GM23338 (cell line): ENCODE results near the gene CLCN4. TPM values are rescaled to one million over a fixed set of nuclear protein-coding genes. Genes with fewer than 3 reads are reported as not detected.

Experiments used
- ATAC-seq: fragments of 200-7000 bp; cut with Tn5 transposase; 3 replicates; pipeline ENCODE4 v1.9.1; 2020
- DNase-seq: peaks from one replicate; pipeline ENCODE4 v3.0.0-alpha.2; 2015; ENCODE audit warnings: low spot score
- H2AFZ ChIP-seq: fragments of 200-600 bp; sonication (generic); 2 replicates; pipeline ENCODE4 v1.8.0; 2016; ENCODE audit warnings: antibody characterized with exemption, mild to moderate bottlenecking, moderate library complexity
- H3F3A ChIP-seq: fragments of 200-600 bp; sonication (generic); replicated peaks from 2 replicates; pipeline ENCODE4 v1.8.0; 2017; ENCODE audit warnings: antibody characterized with exemption, mixed run types, low read depth
- H3K27ac ChIP-seq: fragments of 200-600 bp; sonication (generic); 2 replicates; pipeline ENCODE4 v1.6.1; 2016; ENCODE audit warnings: low read depth
- H3K27me3 ChIP-seq: fragments of 200-600 bp; sonication (generic); 2 replicates; pipeline ENCODE4 v1.8.0; 2016; ENCODE audit warnings: mild to moderate bottlenecking, mixed run types, moderate library complexity; ENCODE audit not compliant: insufficient read depth
- H3K36me3 ChIP-seq: fragments of 200-600 bp; sonication (generic); 2 replicates; pipeline ENCODE4 v1.8.0; 2016; ENCODE audit warnings: mild to moderate bottlenecking; ENCODE audit not compliant: insufficient read depth
- H3K4me1 ChIP-seq: fragments of 200-600 bp; sonication (generic); 2 replicates; pipeline ENCODE4 v1.8.0; 2016; ENCODE audit warnings: mild to moderate bottlenecking, moderate library complexity; ENCODE audit not compliant: insufficient read depth
- H3K4me2 ChIP-seq: fragments of 200-600 bp; sonication (generic); 2 replicates; pipeline ENCODE4 v1.7.1; 2017; ENCODE audit warnings: mixed run types
- H3K4me3 ChIP-seq: fragments of 200-600 bp; sonication (generic); 2 replicates; pipeline ENCODE4 v1.6.1; 2016; ENCODE audit warnings: mixed run types
- H3K79me2 ChIP-seq: fragments of 200-600 bp; sonication (generic); replicated peaks from 2 replicates; pipeline ENCODE4 v1.8.0; 2017; ENCODE audit warnings: mild to moderate bottlenecking; ENCODE audit not compliant: insufficient read depth
- H3K9me2 ChIP-seq: fragments of 200-600 bp; sonication (generic); 2 replicates; pipeline ENCODE4 v1.8.0; 2017; ENCODE audit not compliant: insufficient read depth
- H4K20me1 ChIP-seq: fragments of 200-600 bp; sonication (generic); replicated peaks from 2 replicates; pipeline ENCODE4 v1.8.0; 2017; ENCODE audit warnings: mild to moderate bottlenecking; ENCODE audit not compliant: insufficient read depth
- H3K27ac Mint-ChIP-seq: 2 replicates; pipeline ENCODE4 v1.8.0; 2020; ENCODE audit warnings: inconsistent platforms, mild to moderate bottlenecking, moderate library complexity, mixed read lengths
- H3K27me3 Mint-ChIP-seq: 3 replicates; pipeline ENCODE4 v1.8.0; 2022; ENCODE audit warnings: low read depth, mild to moderate bottlenecking, moderate library complexity, mixed read lengths, inconsistent platforms; ENCODE audit not compliant: insufficient read depth, poor library complexity
- H3K36me3 Mint-ChIP-seq: 3 replicates; pipeline ENCODE4 v1.8.0; 2021; ENCODE audit warnings: low read depth, mild to moderate bottlenecking, inconsistent platforms, moderate library complexity, mixed read lengths
- H3K4me1 Mint-ChIP-seq: 3 replicates; pipeline ENCODE4 v1.8.0; 2020; ENCODE audit warnings: mild to moderate bottlenecking, inconsistent platforms, mixed read lengths
- H3K4me3 Mint-ChIP-seq: 3 replicates; pipeline ENCODE4 v1.8.0; 2021; ENCODE audit warnings: moderate library complexity, mild to moderate bottlenecking, inconsistent platforms, mixed read lengths
- H3K9me3 Mint-ChIP-seq: 3 replicates; pipeline ENCODE4 v1.8.0; 2020; ENCODE audit warnings: moderate library complexity, mild to moderate bottlenecking, inconsistent platforms, mixed read lengths
- CREB1 ChIP-seq: fragments of 250-450 bp; sonication (Bioruptor Pico); IDR thresholded peaks from 2 replicates; pipeline ENCODE4 v1.5.0; 2020; ENCODE audit warnings: low read depth, mild to moderate bottlenecking, moderate library complexity
- CTCF ChIP-seq, 2 experiments: fragments of 200-600 bp in 1 of 2; sonication (generic) in 1 of 2; conservative IDR thresholded peaks; 2 replicates each; pipeline versions ENCODE4 v1.5.1 to v1.6.1; 2016 to 2017; ENCODE audit warnings: antibody characterized with exemption in 2 of 2, low read depth in 2 of 2, mild to moderate bottlenecking in 2 of 2, moderate library complexity in 1 of 2
- ETS1 ChIP-seq: IDR thresholded peaks from 2 replicates; pipeline ENCODE4 v1.6.1; 2016; ENCODE audit warnings: antibody characterized with exemption
- EZH2 ChIP-seq: fragments of 200-600 bp; sonication (generic); IDR thresholded peaks from one replicate; pipeline ENCODE4 v1.8.0; 2017; ENCODE audit warnings: antibody characterized with exemption, mild to moderate bottlenecking, low read depth; ENCODE audit not compliant: unreplicated experiment
- EZH2phosphoT487 ChIP-seq: fragments of 200-600 bp; sonication (generic); IDR thresholded peaks from one replicate; pipeline ENCODE4 v1.8.1; 2018; ENCODE audit warnings: antibody characterized with exemption; ENCODE audit not compliant: unreplicated experiment
- JUNB ChIP-seq: IDR thresholded peaks from one replicate; pipeline ENCODE4 v1.6.1; 2016; ENCODE audit warnings: antibody characterized with exemption; ENCODE audit not compliant: unreplicated experiment
- NANOG ChIP-seq: IDR thresholded peaks from 2 replicates; pipeline ENCODE4 v1.6.1; 2016; ENCODE audit warnings: antibody characterized with exemption, borderline replicate concordance
- POLR2AphosphoS5 ChIP-seq: IDR thresholded peaks from 2 replicates; pipeline ENCODE4 v1.6.1; 2016; ENCODE audit warnings: antibody characterized with exemption, low read depth
- STAT1 ChIP-seq: IDR thresholded peaks from one replicate; pipeline ENCODE4 v1.6.1; 2016; ENCODE audit warnings: antibody characterized with exemption; ENCODE audit not compliant: unreplicated experiment
- ZNF114 ChIP-seq: fragments of 250-450 bp; sonication (Bioruptor Pico); IDR thresholded peaks from 2 replicates; pipeline ENCODE4 v1.5.0; 2020; ENCODE audit warnings: mild to moderate bottlenecking, moderate library complexity
- ZNF331 ChIP-seq: fragments of 250-450 bp; sonication (Bioruptor Pico); IDR thresholded peaks from 2 replicates; pipeline ENCODE4 v1.5.0; 2020; ENCODE audit warnings: low read depth, mild to moderate bottlenecking, moderate library complexity
- ZNF462 ChIP-seq: fragments of 250-450 bp; sonication (Bioruptor Pico); IDR thresholded peaks from 2 replicates; pipeline ENCODE4 v1.5.0; 2020; ENCODE audit warnings: mild to moderate bottlenecking, moderate library complexity
- polyA plus RNA-seq: library from polyadenylated mRNA; unstranded; fragments of >200 nt; fragmentation: Nextera tagmentation; extraction: Ambion mirVana; gene quantifications from 2 replicates; pipeline ENCODE4 v1.2.1, GENCODE V29; 2016
- total RNA-seq: library from RNA; depleted of rRNA; stranded (reverse); fragments of >200 nt; shearing (Covaris generic); gene quantifications from 2 replicates; pipeline ENCODE4 v1.2.3, GENCODE V29; 2014
- TF ChIP-seq, protein P1 (sequence below): IDR thresholded peaks from one replicate; pipeline ENCODE4 v1.6.1; 2018; ENCODE audit warnings: antibody characterized with exemption; ENCODE audit not compliant: unreplicated experiment

Gene CLCN4
- total and polyA plus RNA-seq, 2 experiments from 2014 or later, result 1.2 to 4.9 TPM

DNA sequence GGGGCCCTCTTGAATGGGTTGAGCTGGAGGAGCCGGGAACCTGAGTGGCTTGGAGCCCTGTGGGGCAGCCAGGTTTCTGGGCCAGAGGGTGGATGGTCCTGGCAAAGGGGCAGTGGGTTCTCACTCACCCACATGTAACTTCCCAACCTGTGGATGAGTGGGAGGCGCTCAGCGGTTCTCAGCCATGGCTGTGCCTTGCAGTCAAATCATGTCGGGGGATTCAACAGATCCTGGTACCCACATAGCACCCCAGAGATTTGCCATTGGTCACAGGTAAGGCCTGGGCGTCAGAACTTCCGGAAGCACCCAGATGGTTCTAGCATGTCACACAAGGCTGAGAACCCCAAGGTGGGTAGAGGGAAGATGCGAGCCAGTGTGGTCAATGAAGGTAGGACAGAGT, 21.9 kb upstream of the CLCN4 start:
- Mint-ChIP-seq H3K4me1 (peaks cover 10% of the 10 kb centered on the region), H3K27ac (no peak overlapping the region), H3K4me3 (no peak overlapping the region), H3K36me3 (peaks cover 49% of the 10 kb centered on the region), H3K27me3 (peaks cover 3% of the 10 kb centered on the region), H3K9me3 (no peaks in the 10 kb centered on the region)
- H3K27me3 ChIP-seq, result no peaks in the 10 kb centered on the region
- DNase-seq (no peak), ATAC-seq (no peak)
- H3K36me3 ChIP-seq, result no peaks in the 10 kb centered on the region
- no peaks in the 10 kb centered on the region for H3F3A ChIP-seq
- H3K27ac ChIP-seq, result no peak overlapping the region
- TF ChIP-seq POLR2AphosphoS5 (no peak), CTCF (conservative IDR thresholded peaks at IDR 0.05; ENCODE audit: low read depth in 2 of 2) (no peak), NANOG (no peak), ETS1 (no peak), ZNF331 (CRISPR knock-in tag) (no peak), STAT1 (no peak), ZNF462 (CRISPR knock-in tag) (no peak), EZH2phosphoT487 (no peak), CREB1 (CRISPR knock-in tag) (no peak), JUNB (no peak), EZH2 (no peak), ZNF114 (CRISPR knock-in tag) (no peak)
- TF ChIP-seq, protein P1, sequence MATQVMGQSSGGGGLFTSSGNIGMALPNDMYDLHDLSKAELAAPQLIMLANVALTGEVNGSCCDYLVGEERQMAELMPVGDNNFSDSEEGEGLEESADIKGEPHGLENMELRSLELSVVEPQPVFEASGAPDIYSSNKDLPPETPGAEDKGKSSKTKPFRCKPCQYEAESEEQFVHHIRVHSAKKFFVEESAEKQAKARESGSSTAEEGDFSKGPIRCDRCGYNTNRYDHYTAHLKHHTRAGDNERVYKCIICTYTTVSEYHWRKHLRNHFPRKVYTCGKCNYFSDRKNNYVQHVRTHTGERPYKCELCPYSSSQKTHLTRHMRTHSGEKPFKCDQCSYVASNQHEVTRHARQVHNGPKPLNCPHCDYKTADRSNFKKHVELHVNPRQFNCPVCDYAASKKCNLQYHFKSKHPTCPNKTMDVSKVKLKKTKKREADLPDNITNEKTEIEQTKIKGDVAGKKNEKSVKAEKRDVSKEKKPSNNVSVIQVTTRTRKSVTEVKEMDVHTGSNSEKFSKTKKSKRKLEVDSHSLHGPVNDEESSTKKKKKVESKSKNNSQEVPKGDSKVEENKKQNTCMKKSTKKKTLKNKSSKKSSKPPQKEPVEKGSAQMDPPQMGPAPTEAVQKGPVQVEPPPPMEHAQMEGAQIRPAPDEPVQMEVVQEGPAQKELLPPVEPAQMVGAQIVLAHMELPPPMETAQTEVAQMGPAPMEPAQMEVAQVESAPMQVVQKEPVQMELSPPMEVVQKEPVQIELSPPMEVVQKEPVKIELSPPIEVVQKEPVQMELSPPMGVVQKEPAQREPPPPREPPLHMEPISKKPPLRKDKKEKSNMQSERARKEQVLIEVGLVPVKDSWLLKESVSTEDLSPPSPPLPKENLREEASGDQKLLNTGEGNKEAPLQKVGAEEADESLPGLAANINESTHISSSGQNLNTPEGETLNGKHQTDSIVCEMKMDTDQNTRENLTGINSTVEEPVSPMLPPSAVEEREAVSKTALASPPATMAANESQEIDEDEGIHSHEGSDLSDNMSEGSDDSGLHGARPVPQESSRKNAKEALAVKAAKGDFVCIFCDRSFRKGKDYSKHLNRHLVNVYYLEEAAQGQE, result no peak
- H3K4me2 ChIP-seq, result no peak overlapping the region
- no peaks in the 10 kb centered on the region for H4K20me1 ChIP-seq
- H3K4me1 ChIP-seq, result peaks cover 12% of the 10 kb centered on the region; the same call in 1 of the 2 replicates
- H3K4me3 ChIP-seq, result no peak overlapping the region
- H3K9me2 ChIP-seq, result no peaks in the 10 kb centered on the region
- H2AFZ ChIP-seq, result no peak overlapping the region
- H3K79me2 ChIP-seq, result no peaks in the 10 kb centered on the region
